HL-60/S4 (cell line): ENCODE measurements around the gene PRR29.

Source experiments
- in situ Hi-C: fragments of 300-500 bp; cut with MboI; formaldehyde crosslinking; loops from 2 replicates; pipeline ENCODE4 v1.14.3; 2022; ENCODE audit warnings: low sequenced_read_pairs

PRR29 gene

DNA sequence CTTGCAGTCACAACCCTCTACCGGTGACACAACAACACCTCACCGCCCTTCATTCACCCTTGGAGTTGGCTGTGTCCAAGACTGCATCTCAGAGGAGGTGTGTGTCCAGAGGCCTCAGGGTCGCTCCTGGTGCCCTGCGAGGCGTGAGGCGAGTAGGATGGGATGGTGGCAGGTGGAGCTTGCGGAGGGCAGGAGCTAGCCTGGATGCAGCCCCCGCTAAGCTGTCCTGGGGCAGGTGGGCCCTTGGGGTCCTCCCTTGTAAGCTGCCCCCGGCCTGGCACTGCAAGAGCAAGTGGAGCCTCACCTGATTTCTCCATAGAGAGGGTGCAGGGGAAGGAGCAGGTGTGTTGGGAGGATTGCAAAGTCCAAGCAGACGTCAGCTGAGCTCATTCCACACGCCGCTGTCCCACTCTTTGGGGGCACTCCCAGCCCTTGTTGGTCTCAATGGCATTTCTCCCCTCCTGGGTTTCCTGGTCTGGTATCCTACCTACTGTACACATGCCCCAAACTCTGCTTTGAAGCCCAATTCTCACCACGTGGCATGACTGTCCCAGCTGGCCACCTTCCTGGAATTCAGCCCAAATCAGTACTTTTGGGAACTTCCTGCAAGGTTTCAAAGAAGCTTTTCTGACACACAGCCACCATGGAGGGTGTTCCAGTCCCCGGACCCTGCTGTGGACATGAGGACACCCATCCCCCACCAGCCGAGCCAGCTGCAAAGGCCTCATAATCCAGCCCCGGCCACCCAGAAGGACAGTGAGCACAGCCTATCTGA is 40.4 kb downstream of the PRR29 start:
- in situ Hi-C loops: loop anchor here (25.0 kb wide), 1 partner anchor 249 kb away; no protein-coding TSS in a partner anchor

DNA sequence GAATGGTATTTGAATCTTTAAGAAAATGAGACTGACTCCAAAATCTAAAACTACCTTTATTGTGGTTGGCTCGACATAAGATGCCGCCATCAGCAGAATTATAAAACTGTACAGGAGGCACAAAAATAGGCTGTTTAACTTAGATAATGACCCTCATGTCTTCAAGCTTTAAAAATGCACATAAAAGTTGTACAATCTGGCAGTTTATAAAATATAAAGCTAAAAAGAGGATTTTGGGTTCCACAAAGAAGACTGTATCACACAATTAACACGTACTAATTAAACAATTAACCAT is 40.9 kb downstream of the PRR29 start:
- in situ Hi-C loops: loop anchor here (25.0 kb wide), 1 partner anchor 248 kb away; no protein-coding TSS in a partner anchor

DNA sequence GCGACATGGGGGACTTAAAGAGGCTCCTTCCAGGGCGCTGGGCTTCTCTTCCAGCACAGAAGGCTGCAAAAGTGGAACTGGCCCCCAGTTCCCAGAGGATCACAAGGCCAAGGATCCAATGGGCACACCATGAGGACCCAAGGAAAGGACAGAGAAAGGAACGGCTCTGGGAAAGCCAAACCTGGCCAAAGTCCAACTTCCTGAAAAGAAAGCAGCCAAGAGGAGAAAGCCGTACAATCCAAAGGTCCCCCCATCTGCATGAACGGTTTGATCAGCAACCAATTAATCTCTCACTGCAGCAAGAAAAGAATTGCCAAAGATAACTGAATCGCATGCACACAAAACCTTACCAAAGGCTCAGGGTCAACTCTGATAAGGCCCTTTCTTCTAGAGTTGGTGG is 42.1 kb downstream of the PRR29 start:
- in situ Hi-C loops: loop anchor here (25.0 kb wide), 1 partner anchor 247 kb away; no protein-coding TSS in a partner anchor

DNA sequence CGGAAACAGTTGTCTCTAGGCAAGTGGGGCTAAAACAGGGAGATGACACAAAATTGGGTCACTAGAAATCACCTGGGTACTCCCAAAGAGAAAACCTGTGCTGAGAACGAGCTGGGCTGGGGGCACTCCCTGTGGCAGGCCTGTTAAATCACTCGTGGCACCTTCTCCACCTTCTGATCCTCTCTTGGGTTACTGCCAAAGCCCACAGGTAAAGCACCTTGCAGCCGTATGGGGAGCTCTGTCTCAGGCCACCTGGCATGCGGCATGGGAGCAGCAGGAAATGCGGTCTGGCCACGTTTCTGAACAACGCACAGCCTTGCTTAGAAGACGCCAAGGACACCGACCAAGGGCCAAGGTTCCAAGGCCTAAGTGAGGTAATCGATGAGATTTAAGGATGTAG is 43.8 kb downstream of the PRR29 start:
- in situ Hi-C loops: loop anchor here (25.0 kb wide), 1 partner anchor 245 kb away; no protein-coding TSS in a partner anchor

DNA sequence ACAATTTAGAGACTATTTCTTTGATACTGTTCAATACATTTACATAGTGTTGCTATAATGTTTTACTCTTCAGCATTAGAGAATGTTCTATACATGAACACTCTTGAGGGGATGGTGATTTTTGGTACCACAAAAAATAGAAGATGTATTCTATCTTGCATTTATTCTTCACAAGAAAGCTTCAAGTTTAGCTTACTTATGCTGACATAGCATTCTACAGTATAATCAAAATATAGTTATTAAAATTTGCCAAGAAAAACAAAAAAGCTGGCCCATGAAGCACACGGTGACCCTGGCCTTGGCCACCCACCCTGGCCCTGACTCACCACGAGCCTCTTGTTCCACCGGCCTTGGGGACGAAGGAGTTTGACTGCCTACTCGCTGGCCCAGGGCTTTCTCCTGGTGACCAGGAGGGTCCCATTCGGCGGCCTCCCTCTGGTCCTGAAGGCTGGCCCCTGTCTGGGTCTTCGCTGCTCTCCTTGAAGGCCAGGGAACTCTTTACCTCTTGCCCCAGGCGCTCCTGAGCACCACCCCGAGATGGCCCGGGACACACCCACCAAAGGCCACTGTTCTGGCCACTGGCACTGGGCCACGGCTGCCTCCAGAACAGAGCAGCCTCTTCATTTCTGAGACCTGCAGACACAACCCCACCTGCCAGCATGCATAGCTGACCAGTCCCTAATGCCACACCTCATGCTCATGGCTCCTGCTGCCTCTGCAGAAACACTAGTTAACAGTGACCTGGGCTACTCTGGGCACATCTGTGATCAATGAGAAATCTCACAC is 44.7 kb downstream of the PRR29 start:
- in situ Hi-C loops: loop anchor here (25.0 kb wide), 1 partner anchor 244 kb away; no protein-coding TSS in a partner anchor

DNA sequence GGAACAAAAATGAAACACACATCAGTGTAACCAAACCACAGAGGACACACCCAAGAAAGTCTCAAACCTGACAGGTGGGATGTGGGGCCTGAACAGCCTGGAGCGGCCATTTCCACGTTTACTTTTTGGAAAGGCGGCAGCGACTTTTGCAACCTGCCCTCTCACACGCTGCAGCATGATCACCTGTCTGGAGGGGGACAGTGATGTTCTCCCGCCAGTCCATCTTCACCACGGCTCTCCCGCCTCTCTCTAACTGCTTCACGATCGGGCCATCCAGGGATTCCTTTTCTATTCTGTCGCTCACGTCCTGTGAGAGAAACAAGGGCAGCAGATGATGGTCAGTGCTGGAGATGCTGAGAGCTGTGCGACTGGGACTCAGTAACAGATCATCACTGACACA is 47.0 kb downstream of the PRR29 start:
- in situ Hi-C loops: loop anchor here (25.0 kb wide), 1 partner anchor 242 kb away; no protein-coding TSS in a partner anchor

DNA sequence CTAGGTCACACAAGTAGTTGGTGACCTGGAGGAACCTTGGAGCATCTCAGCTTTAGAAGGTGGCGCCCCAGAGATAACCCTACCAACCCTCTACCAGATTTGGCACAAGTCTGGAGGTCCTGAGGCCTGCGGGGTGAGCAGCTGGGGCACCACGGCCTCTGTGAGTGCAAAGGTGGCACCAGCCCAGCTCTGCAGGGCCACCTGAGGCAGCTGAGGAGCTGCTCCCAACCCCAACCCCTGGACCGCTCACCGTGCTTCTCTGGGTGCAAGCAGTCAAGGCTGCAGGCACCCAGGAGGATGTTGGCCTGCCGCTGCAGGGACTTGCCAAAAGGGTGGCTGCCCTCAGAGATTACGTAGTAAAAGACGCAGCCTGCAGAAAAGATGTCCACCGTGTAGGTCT is 50.7 kb downstream of the PRR29 start:
- in situ Hi-C loops: loop anchor here (25.0 kb wide), 1 partner anchor 238 kb away; no protein-coding TSS in a partner anchor

DNA sequence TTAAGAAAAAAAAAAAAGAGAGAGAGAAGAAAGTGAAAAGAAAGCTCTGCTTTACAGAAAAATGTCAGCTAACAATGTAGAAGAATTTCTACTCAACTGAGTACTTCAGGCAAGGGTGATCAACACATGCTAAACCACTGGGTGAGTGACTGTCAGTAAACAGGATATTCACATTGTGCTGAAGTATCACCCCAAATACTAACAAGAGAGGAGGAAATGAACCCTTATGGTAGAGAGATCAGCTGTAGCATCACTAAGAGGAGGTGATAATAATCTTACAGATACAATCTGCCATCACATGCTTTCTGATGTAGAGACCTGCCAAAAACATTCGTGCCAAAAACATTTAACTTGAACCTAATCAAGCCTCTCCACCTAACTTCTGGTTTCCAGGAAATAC is 53.0 kb downstream of the PRR29 start:
- in situ Hi-C loops: no loop called here

DNA sequence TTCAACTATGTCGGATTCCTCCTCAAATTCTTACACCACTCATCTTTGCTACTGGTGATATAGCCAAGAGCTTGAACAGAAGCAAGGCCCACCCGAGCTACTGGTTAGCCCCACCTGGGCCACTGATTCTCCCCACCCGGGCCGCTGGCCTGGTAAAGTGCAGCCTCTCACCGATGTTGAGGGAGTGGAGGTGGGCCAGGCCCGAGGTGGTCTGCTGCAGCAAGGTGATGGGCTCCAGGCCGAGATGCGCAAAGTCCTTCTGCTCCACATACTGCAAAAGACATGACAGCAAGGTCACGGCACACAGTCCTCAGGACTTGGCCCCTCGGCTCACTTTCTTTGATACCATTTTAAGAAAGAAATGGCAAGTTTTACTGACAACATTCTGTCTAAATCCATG is 55.0 kb downstream of the PRR29 start:
- in situ Hi-C loops: no loop called here
